Measurements from ENCODE around the gene PTPRT. TPM values are rescaled to one million over a fixed set of nuclear protein-coding genes. Genes with fewer than 3 reads are reported as not detected.

Gene PTPRT
- total RNA-seq, 1 experiment from 2014 or later = not detected

- ChIA-PET POLR2A (no interaction called here), RAD21 (ENCODE audit: low non-redundant PET in 1 of 2, low total read pairs in 2 of 2, uncharacterized antibody in 2 of 2, unreplicated experiment in 2 of 2) (no interaction called here), CTCF (no interaction called here)
- Histone ChIP-seq H3K36me3 (ENCODE audit: control insufficient read depth in 1 of 2, insufficient read depth in 2 of 2, low read length in 2 of 2) (no peaks in the 10 kb centered on the region), H3K9me3 (ENCODE audit: control insufficient read depth in 1 of 2, insufficient read depth in 1 of 2, low read depth in 1 of 2, low read length in 2 of 2) (peaks cover 24 to 25% of the 10 kb centered on the region in 2 experiments; a peak in 2 of 4 replicates), H4K20me1 (ENCODE audit: insufficient read depth) (no peaks in the 10 kb centered on the region), H3K4me1 (ENCODE audit: control insufficient read depth in 1 of 2, insufficient read depth in 2 of 2, low read length in 2 of 2) (no peaks in the 10 kb centered on the region), H3K9me2 (ENCODE audit: insufficient read depth) (no peaks in the 10 kb centered on the region), H3K27me3 (ENCODE audit: insufficient read depth, low read length) (no peaks in the 10 kb centered on the region), H3K27ac (ENCODE audit: low read depth, low read length) (no peak overlapping the region), H3K79me2 (ENCODE audit: insufficient read depth, low read length) (no peaks in the 10 kb centered on the region), H3K9ac (ENCODE audit: low read length) (no peak overlapping the region), H3K4me2 (ENCODE audit: low read length) (no peak overlapping the region), H2AFZ (ENCODE audit: low read depth, low read length, poor library complexity, severe bottlenecking) (no peak overlapping the region), H3K4me3 (replicated peaks in 1 of 2; ENCODE audit: low read depth in 1 of 2, low read length in 2 of 2) (no peak overlapping the region)
- ATAC-seq = no peak
- BruUV-seq (replicated peaks) = no TSS peak
- no peak for DNase-seq (ENCODE audit: low read depth, low spot score)
- TF ChIP-seq ZNF274 (IDR thresholded peaks at IDR 0.05; ENCODE audit: low read depth, low read length) (no peak), TCF7L2 (IDR thresholded peaks at IDR 0.05; ENCODE audit: borderline replicate concordance, extremely low read depth, insufficient read depth, insufficient read length) (no peak), ZBTB33 (IDR thresholded peaks at IDR 0.05; ENCODE audit: extremely low read depth, insufficient replicate concordance, low read length) (no peak), EGR1 (IDR thresholded peaks at IDR 0.05; ENCODE audit: low read depth) (no peak), SIN3A (IDR thresholded peaks at IDR 0.05; ENCODE audit: low read depth) (no peak), POLR2A (IDR thresholded peaks at IDR 0.05; ENCODE audit: borderline replicate concordance, extremely low read depth, insufficient read depth, insufficient read length) (no peak), ZFX (IDR thresholded peaks at IDR 0.05) (no peak), RAD21 (IDR thresholded peaks at IDR 0.05; ENCODE audit: low read depth) (no peak)
- TF ChIP-seq, protein P1, sequence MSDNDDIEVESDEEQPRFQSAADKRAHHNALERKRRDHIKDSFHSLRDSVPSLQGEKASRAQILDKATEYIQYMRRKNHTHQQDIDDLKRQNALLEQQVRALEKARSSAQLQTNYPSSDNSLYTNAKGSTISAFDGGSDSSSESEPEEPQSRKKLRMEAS (IDR thresholded peaks at IDR 0.05) = no peak
- TF ChIP-seq, protein P2, sequence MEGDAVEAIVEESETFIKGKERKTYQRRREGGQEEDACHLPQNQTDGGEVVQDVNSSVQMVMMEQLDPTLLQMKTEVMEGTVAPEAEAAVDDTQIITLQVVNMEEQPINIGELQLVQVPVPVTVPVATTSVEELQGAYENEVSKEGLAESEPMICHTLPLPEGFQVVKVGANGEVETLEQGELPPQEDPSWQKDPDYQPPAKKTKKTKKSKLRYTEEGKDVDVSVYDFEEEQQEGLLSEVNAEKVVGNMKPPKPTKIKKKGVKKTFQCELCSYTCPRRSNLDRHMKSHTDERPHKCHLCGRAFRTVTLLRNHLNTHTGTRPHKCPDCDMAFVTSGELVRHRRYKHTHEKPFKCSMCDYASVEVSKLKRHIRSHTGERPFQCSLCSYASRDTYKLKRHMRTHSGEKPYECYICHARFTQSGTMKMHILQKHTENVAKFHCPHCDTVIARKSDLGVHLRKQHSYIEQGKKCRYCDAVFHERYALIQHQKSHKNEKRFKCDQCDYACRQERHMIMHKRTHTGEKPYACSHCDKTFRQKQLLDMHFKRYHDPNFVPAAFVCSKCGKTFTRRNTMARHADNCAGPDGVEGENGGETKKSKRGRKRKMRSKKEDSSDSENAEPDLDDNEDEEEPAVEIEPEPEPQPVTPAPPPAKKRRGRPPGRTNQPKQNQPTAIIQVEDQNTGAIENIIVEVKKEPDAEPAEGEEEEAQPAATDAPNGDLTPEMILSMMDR (IDR thresholded peaks at IDR 0.05 in 2 of 3, conservative IDR thresholded peaks at IDR 0.05 in 1 of 3; ENCODE audit: borderline replicate concordance in 1 of 3, insufficient read depth in 1 of 3, low read depth in 2 of 3, low read length in 2 of 3) = no peak
- intact Hi-C loops (cut with micrococcal nuclease) = no loop called here
Observed at GRCh38 chr20:42790111-42790510, 399.6 kb downstream of the PTPRT start.

All from HCT116 (cell line).